HG02973 (cell line): Measurements from ENCODE around the gene GPR83.
"Not testable (repeated sequence)": the region's sequence is repeated elsewhere in the genome, so short reads cannot be mapped to it uniquely, and the experiment has no call there.

ENCODE experiments used
- ATAC-seq: cut with Tn5 transposase; IDR thresholded peaks from one replicate; pipeline ENCODE4 v1.9.1; 2021; ENCODE audit warnings: moderate library complexity; ENCODE audit not compliant: unreplicated experiment

Gene GPR83

GRCh38 chr11:94400839-94401772 is at the start of gene GPR83:
Gene GPR83 (minus strand): TSS chr11:94401419. CDS start chr11:94401247, 172 bp downstream.
- ATAC-seq = no peak

DNA sequence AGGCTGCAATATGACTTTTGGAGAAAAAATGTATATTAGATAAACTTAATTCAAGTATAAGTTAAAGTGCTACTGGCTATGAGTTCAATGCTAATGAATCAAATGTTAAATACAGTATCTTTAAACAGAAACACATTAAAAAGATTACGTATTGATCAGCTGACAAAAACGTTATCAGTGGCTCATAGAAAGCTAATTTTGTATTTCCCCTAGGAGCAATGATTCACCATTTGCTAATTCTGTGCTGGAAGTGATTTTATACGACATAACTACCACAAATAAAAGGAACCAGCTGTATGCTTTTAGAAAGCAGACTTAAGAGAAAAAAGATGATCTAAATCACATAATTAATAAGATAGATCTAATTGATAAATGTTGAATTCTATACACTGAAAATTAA is 48.8 kb upstream of the GPR83 start:
- no peak for ATAC-seq

- ATAC-seq = no peak
Measured at GRCh38 chr11:94449437-94449836, 48.2 kb upstream of the GPR83 start.

- no peak for ATAC-seq
Measured at GRCh38 chr11:94449029-94449428, 47.8 kb upstream of the GPR83 start.

GRCh38 chr11:94447149-94447548 is 45.9 kb upstream of the GPR83 start:
- no peak for ATAC-seq

- ATAC-seq = no peak
Measured at GRCh38 chr11:94445641-94446040, 44.4 kb upstream of the GPR83 start.

DNA sequence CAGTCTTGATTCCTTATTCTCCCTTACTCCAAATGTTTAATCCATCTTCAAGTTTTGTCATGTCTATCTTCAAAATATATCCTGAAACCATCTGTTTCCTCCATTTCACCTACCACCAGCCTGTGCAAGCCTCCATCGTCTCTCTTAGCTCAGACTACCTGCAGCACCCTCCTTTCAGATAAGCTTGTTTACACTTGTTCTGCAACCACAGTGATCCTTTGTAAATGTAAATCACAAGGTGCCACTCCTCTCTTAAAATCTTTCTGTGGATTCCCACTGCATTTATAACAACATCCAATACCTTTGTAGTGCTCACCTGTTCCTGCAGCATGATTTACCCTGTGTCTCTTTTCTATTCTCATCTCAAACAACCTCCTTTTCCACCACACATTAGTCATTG is 31.8 kb upstream of the GPR83 start:
- no peak for ATAC-seq

GRCh38 chr11:94424662-94425061 is 23.4 kb upstream of the GPR83 start:
- ATAC-seq = no peak

GRCh38 chr11:94424011-94424410 is 22.8 kb upstream of the GPR83 start:
- ATAC-seq = no peak

GRCh38 chr11:94423507-94423906 is 22.3 kb upstream of the GPR83 start:
- ATAC-seq = no peak

DNA sequence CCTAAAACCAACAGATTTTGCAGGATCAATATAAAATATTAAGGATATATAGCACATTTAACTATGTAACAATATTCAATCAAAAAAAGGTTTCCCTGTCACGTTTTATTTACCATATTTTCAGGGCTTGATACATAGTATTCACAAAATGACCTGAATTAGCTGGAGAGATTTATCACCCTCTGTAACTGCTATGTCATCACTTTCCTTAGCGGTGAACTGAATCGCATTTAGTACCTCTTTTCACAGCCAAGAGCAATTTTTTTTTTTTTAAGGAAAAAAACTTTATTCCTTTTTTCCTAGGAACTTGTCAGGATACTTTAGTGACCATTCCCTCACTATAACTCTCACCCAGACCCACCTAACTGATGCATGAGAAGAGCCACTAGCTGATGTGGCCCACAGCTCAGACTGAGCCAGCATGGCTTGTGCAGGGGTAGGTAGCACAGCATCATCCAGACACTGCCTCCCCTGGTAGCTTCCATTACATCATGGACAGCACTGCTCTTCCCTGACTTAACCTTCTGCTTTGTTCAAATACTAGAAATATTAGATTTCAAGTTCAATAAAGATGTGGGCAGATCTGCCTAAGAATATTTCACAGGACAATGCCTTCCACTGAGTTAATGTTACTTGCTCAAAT is 17.0 kb upstream of the GPR83 start:
- no peak for ATAC-seq

GRCh38 chr11:94417386-94417987 is 16.3 kb upstream of the GPR83 start:
- no peak for ATAC-seq

- no peak for ATAC-seq
Measured at GRCh38 chr11:94405062-94405833, 4.0 kb upstream of the GPR83 start.

DNA sequence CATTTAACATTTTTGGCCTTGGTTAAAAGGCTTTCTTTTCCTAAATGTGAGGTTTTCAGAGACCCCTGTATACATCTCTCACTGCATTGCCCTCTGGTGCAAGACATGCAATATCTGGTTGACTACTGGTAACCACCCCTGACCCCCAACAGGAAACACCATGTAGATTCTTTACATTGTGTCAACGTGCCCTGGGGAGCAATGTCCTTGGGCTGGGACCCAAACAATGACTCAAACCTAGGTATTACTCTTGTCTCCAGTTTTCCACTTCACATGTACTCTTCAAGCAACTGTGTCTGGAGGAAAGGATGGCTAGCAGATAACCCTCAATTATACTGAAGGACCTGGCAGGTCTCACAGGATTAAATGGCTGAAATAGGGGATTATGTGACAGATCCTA is 1.1 kb upstream of the GPR83 start:
- no peak for ATAC-seq

DNA sequence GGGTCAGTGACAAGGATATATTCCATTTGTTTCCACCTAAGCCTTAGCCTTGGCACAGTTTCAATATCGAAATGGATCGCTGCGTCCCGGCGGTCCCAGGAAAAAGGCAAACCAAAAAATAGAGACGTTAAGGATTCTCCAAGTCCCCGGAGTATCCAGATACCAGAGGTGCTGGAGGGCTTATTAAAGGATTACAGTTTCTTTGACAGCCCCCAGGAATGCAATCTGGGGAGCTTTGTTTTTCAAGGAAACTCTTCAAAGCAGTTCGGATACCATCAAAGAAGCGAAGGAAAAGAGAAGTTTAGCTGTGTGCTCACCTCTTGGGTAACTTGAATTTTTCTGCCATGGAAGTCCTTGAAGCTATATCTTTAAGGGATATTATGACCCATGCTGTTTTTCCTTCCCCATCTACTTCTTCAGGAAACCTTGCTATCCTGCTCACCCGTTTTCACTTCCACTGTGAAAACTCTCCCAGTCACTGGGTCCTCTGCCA is 600 bp upstream of the GPR83 start:
- ATAC-seq = no peak

- no peak for ATAC-seq
Measured at GRCh38 chr11:94400457-94400838, 771 bp downstream of the GPR83 start.

GRCh38 chr11:94400050-94400449 is 1.2 kb downstream of the GPR83 start:
- no peak for ATAC-seq

DNA sequence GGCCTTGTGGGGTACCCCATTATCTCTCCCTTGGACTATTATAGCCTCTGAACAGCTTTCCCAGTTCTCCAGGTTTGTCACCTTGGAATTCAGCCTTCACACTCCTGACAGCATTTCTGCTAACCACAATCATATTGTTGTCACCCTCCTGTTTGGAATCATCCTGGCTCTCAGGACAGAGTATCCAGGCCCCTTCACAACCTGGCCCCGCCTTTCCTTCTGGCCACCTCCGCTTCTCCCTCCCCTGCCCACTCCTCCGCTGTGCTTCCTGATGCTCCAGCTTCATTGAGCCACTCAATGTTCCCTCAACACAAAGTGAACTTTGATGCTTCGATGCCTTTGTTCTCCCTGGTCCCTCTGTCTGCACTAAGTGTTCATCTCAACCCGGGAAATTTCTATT is 3.1 kb downstream of the GPR83 start:
- no peak for ATAC-seq

DNA sequence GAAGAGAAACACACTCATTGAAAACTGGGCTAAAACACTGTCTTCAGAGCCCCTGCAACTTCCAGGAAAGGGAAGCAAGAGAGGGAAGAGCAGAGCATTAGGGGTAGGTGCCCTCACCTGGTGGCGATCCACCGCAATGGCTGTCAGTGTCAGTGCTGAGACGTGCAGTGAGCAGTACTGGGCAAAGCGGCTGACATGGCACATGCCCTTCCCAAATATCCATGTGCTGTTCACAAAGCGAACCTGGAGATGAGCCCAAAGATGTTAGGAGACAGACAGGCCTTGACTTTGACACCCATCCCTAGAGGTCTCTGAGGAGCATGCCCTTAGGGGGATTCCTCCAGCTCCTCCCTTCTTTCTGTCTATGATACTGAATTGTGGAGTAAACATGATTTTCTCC is 4.9 kb downstream of the GPR83 start:
- ATAC-seq = no peak

DNA sequence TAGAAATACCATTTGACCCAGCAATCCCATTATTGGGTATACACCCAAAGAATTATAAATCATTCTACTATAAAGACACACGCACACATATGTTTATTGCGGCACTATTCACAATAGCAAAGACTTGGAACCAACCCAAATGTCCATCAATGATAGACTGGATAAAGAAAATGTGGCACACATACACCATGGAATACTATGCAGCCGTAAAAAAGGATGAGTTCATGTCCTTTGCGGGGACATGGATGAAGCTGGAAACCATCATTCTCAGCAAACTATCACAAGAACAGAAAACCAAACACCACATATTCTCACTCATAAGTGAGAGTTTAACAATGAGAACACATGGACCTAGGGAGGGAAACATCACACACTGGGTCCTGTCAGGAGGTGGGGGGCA is 9.3 kb downstream of the GPR83 start:
- ATAC-seq = not testable (repeated sequence)

DNA sequence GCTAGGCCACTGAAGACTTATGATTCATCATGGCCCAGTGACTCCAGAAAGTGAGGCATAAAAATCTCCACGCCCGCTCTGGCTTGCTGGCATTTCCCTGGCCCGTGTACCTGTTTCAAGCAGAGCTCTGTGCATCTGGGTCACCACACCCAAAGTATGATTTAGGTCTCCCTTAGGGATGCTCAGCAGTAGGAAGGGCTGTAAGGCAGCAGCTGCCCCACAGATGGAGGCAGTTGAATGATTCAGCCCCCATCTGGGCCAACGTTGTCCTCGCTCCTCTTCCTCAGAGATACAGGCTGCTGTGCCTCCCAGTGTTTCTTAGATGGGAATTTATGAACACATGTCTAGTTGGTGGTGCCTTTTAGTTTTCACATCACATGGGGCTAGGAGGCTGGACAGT is 21.6 kb downstream of the GPR83 start:
- no peak for ATAC-seq
